RPMI7951 (cell line): Measurements from ENCODE around the gene TAF1B. TPM values are rescaled to one million over a fixed set of nuclear protein-coding genes. Genes with fewer than 3 reads are reported as not detected.
A peak's percentile ranks its signal among the peaks of the same experiment; 100 is the strongest.

ENCODE experiments used
- DNase-seq: peaks from one replicate; pipeline ENCODE4 v3.0.0-alpha.2; 2012; ENCODE audit warnings: low read depth
- total RNA-seq: library from RNA; depleted of rRNA; stranded (reverse); fragments of >200 nt; shearing (Covaris generic); gene quantifications from 2 replicates; pipeline ENCODE4 v1.2.3, GENCODE V29; 2014; rRNA removed

Gene TAF1B
- 40.9 and 49.6 TPM in 2 replicates for total RNA-seq

DNA sequence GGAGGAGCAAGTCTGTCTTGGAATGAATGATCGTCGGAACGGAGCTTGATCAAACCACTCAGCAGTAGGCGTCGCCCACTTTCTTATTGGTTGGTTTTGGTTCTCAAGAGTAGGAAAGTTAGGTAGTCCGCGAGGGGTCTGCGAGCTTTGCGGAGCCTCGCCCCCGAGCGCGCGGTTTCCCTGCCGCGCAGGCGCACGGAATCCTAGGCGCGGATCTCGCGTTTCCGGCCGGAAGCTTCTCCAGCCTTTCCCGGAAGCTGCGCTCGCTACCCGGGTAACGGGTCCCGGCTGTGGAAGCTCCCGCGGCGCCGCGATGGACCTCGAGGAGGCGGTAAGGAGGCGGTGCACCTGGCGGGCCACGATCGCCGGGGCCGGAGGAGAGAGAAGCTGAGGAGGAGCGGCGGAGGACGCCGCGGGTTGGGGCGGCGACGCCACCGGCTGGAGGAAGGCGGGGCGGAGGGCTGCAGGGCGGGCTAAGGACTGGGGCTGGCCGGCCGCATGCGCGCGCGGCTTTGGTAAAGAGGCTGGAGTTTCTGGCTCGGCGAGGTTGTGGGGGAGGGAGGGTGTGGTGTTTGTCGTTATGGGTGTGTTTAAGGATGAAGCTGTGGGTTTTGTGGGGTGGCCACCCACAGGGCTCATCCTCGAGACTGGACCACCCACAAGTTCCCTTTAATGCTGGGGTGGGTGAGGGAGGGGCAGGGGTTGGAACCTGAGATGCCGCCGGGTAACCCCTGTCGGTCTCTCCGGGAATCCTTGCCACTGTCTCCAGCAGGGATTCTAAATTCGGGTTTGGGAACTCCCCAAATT lies at the start of gene TAF1B:
TSS of gene TAF1B (plus strand) at position 246 of the 807 bp plus-strand sequence. CDS start at position 314, 68 bp downstream.
- DNase-seq, result peak; percentile 95

DNA sequence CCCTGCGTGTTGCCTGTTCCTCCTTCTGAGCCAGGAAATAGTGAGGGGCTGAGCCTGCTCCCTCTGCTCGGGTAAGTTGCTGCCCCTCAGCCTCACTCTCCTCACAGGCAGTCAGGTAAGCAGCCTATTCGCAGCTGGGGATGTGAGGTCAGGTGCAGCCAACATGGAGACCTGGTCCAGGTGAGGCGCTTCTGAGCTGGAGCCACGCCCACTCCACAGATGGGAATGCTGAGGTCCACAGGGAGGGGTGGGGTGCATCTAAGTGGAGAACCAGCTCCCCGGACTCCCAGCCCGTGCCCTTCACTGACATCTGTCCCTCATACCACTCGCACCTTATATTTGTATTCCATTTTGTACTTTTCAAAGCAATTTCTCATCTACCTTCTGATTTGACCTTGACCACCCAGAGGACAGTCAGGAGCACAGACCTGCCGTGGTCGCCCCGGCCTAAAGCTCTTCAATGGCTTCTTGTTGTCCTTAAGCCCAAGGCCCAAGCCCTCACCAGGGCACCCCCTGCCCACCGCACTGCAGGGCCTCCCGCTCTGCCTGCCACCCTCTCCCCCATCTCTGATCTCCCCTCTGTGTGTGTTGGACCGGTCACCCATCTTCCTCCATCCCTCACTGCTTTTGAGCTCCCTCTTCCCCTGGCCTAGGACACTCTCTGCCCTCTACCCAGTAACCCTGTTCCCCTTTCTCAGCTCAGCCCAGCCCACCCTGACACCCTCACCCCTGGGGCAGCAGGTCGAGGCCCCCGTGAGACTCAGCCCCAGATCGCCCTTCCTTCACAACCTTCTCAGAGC lies 49.2 kb upstream of the TAF1B start:
- DNase-seq, result no peak

DNA sequence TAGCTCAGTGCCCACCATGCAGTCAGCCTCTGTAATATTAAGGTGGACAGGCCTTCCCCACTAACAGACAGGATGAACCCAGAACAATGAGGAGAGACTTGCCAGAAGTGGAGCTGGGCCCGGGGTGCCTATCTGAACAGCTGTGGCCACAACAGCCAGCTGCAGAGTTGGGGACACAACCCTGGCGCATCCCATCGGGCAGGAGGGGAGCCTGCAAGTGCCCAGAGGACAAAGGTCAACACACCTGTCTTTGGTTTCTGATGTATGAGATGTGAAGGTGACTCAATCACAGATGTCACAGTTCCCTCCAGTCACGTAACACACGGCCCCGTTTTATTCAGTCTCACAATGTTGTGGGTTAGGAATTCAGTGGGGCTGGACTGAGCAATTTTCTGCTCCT lies 48.2 kb upstream of the TAF1B start:
- no peak for DNase-seq

DNA sequence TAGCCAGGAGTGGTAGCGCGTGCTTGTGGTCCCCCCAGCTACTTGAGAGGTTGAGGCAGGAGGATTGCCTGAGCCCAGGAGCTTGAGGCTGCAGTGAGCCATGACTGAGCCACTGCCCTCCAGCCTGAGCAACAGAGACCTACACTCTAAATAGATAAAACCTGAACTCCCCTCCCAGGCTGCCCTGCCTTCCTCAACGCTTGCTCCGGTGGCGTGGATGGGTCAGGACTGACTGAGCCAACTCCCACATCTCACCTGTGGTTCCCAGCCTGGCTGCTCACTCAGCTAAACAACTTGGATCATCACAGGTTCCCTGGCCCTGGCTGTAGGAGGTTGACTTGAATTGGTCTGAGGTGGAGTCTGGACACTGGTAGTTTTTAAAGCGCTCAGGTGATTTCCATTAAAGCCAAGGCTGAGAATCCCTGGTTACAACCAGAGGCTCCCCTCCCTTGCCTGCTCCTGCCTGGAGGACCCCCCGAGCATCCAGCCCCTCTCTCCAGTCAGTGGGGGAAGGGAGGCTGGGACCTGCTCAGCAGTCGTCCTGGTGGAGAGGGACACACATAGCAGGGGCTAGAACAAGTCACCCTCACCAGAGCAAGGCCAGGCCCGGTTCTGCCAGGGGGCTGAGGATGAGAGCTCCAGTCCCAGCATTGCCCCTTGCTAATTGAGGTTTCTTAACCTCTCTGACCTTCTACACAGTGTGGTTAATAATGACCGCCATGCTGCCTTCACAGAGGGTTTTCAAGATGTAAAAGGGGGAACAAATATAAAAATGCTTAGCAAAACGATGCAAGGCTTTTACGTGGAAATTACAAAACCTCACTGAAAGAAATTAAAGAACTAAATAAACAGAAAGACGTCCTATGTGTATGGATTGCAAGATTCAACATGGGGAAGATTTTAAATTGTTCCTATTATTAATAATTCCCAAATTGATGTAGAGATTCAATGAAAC lies 46.9 kb upstream of the TAF1B start:
- DNase-seq, result no peak

DNA sequence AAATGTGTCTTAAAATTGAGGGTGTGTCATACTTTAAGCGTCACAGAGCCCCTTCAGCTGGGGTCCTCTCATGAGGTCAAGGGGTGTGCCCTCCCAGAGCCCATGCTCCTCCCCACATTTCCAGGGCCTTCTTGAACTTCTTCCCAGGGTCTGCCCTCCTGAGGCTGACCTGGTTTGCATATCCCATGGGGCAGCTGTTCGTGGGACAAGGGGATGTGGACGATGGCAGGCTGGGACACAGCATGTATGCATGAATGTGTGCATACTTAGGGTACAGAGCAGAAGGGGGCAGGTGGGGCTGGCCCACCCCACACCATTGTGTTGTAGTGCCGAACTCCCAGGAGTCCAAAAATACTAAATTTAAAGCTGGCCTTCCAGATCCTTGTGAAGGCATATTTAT lies 46.2 kb upstream of the TAF1B start:
- DNase-seq, result no peak

DNA sequence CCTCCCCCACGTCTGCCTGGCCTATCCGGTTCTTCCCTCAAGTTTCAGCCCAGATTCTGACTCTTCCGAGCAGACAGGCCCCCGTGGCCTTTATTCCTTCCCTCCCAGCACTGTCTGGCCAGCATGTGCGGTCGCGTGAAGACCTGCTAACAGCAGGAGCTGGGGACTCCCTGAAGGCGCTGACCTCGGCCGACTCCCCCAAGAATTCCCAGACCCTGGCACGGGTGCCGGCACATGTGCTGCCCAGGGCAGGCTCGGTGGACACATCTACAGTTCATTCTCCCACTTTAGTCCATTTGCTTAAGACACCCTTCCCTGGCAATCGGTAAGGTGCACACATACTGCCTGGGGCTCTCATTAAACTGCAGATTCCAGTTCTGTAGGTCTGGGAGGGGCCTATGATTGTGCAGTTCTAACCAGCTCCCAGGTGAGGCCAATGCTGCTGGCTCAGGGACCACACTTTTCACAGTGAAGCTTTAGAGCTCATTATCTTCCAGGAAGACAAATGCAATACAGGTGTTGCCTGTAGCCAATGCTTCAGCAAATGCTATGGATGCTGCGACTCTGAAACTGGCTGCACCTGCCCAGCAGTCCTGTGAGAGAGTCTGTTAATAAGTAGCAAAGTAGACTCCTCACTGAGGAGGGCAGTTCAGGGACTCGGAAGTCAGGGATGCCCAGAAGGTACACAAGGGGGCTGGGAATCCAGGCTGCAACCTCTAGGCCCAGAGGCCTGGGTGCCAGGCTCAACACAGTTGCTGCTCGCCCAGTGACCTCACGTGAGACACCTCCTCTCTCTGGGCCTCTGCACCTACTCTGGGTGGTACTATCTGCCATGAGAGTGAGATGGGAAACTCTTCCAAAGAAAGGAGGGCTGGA lies 45.4 kb upstream of the TAF1B start:
- no peak for DNase-seq

DNA sequence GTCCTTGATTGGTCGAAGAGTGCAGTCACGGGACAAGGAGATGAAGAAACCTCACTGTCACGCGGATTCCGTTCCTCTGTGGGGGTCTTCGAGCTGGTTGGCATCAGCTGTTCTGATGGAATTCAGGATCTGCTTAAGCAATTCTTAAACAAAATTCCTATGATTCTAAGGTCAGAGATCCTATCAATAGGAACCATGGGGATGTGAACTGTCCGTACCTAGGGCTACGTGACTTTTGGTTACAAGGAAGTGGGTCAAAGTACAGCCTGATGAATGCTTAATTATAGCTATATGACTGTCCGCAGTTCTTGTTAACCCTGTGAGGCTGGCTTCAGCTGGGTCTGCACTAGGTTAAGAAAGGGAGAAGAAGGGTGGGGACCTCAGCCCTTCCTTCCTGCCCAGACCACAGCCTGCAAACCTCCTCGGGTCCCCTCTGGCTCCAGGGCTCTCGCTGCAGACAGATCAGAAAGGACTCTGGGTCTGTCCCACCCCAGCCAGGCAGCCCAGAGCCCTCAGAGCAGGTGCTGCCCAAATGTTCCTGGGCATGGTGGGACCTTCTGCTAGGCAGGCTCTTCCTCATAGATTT lies 44.2 kb upstream of the TAF1B start:
- DNase-seq, result no peak

DNA sequence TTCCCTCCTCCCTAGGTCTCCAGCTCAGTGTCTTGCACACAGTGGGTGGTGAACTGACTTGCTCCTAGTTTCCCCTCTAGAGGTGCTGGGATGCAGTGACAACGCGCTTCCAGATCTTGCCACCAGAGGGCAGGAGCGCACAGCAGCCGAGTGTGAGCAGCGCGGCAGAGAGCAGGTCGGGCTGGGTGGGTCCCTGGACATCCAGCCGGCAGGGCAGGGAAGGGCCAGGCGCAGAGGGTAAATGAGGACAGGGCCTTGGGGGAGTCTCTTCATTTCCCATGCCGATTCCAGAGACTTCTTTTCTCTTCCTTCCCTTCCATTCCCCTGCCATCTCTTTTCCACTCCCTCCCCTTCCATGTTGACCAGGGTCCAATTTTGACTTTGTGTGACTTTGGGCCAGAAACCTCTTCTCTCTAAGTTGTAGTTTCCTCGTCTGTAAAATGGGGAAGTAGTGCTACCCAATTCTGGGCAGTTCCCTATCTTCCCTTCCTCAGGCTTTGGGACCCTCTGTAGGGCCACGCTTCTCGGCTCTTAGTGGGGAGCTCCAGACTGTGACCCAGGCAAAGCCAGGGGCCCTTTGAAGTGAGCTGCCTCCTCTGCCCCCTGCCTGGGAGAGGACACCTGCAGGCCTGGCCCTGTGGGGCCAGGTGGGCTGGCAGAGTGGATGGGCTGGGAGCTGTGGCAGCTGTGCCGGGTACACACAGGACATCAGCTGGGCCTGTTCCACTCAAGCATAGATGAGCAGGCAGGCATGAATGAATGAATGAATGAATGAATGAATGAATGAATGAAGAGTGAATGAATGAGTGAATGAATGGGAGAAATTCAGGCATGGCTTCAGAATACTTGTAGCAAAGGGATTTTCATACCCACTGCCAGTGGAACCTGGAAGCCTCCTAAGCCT lies 43.3 kb upstream of the TAF1B start:
- DNase-seq, result peak; percentile 81

DNA sequence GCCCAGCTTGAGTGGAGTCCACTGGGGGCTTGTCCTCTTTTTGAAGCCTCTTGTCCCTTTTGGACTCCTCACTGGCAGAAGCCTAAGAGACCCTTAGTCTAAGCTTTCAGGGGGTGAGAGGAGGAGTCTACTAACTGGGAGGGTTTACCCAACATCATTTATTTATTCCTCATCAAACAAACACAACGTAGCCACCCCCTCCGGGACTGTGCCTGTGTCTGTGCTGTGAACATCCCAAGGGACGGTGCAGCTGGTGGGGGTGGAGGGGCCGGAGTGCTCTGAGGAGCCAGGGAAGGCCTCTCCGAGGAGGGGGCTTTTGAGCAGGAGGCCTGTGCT lies 42.7 kb upstream of the TAF1B start:
- DNase-seq, result no peak

DNA sequence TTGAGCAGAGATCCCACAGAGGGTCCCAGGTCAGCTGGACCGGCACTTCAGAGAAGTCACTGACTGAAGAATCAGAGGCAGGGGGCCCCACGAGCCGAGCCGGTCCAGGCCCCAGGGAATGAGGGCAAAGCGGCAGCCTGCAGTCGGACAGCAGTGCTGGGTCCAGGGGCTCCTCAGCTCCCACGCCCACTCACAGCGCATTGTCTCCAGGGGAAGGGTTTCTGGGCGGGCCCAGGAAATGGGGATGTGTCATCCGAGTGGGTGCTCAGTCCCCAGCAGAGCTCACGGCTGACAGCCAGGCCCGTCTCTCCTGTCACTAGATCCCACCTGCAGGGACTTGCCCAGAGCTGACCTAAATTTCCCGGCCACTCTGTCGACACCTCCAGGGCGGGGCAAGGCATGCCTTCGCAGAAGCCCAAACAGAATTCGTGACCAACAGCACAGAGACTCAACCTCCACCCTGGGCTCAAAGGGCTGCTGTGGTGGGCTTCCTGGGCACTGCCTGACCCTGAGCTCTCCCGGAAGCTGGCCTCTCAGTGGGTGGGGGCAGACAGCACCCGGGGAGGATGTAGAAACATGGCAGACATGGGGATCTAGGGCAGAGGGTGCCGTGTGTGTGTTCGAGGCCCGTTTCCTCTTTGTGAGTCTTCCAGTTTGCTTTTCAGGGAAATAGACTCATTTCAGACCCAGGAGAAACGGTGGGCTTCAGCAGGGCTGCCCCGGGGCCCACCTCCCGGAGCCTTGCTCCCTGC lies 42.1 kb upstream of the TAF1B start:
- peak; percentile 82 for DNase-seq

DNA sequence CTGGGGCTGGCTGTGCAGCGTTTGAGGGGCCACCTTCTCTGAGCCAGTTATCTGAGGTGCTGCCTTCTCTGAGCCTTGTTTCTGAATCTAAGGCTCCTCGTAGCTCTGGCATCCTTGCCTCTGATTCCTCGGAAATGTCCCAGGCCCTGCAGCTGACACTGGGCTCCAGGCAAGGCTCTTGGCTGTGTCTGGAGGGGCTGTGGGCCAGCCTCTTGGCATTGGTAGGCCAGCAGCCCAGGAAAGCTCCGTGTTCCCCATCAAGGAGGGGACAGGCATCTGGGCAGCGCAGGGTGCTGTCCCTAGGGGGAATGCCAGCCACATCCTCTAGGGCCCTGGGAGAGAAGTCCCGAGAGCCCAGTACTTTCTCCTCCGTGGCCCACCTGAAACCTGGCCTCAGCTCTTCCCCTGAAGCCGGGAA lies 40.7 kb upstream of the TAF1B start:
- DNase-seq, result no peak

DNA sequence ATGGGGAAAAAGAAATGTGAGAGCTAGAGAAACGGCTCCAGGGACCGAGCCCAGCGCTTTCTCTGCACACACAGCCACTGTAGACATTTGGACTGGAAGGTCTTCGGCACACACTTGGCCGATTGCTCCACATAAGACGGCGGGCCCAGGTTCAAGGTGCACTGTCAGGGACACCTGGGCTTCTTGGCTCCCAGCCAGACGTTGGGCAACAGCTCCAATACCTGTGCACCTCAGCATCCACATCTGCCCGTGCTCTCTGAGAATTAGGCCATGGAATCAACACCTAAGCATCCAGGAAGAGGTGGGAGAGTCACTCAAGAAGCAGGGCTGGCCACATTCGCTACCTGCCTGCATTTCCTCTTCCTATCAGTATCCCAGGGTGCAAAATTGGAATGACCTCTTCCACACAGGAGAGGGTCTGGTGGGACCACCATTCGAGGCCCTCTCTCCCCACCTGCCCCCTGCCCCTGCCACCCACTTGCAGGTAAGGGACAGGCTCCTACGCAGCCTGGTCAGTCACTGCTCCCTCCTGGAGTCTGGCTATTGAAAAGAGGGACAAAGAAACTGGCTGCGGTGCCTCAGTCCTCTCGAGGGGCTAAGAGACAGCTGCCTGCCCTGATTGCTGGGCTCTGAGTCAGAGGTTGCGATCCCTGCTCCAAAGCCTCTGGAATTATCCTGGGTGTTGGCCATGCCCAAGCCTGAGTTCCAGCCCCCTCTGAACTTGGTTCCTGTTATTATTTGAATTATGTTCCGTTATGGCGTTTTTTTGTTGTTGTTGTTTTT lies 40.1 kb upstream of the TAF1B start:
- peak; percentile 71 for DNase-seq

DNA sequence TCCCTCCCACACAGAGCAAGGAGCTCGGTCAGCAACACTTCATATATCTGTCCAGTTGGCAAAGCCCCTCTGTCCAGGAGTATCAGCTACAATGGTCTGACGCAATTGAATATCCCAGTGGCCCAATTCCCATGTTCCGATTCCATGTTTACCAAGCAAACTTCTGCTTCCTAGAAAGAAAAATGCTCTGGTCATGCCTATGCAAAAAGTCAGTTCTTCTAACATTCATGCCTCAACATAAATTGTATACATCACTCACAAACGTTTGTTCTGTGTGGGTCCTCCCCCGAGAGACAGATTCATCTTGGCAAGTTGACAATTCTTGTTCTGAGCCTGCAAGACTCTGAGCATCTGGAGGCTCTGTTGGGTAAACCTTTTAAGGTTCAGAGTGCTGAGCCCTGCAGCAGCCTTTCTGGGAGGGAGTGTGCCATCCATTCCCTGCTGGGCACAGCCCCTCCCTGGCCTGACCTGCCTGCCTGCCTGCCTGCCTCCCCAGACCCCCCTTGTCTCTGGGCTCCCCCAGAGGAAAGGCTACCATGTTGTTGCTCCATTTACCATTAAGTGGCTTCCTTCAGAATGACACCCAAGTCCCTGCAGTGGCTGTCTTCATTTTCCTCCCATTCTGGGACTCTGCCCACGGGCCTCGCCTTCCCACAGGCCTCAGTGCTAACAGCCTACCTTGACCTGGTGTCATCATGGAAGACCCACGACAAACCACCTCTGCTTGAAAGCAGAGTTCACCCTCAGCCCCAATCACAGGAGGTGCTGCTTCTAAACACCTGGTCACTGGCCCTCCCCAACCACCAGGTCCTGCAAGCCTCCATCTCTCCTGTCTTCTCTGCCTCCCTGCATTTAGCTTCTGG lies 37.6 kb upstream of the TAF1B start:
- DNase-seq, result no peak

DNA sequence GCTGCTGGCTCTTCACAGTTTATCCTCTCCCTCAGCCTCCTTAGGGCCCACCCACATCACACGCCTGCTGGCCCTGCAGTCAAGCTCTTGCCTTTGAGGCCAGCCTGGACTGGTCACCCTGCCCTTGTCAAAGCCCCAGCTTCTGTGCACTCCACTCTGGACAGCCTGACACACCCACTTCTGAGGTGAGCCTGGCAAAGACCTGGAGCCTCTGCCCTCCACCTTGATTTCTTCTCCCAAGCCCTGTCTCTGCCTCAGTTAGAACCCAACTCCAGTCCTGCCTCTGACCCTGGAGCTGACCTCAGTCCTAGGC lies 37.0 kb upstream of the TAF1B start:
- DNase-seq, result no peak

DNA sequence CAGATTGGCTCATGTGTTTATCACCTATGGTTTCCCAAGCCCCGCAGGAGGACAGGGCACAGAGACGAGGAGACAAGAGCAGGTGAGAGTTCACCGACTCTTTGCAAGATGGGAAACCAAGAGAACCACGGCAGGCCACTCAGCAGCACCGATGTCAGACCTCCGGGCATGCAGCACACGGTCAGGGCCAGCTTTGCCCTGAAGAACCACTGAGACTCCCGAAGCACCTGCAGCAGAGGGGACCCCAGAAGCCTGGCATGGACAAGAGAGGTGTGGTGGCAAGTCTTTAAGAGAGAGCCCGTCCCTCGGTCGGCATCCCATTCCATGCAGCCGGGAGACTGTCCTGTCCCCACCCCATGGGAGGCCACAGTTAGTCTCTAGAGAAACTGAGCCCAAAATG lies 36.6 kb upstream of the TAF1B start:
- no peak for DNase-seq

DNA sequence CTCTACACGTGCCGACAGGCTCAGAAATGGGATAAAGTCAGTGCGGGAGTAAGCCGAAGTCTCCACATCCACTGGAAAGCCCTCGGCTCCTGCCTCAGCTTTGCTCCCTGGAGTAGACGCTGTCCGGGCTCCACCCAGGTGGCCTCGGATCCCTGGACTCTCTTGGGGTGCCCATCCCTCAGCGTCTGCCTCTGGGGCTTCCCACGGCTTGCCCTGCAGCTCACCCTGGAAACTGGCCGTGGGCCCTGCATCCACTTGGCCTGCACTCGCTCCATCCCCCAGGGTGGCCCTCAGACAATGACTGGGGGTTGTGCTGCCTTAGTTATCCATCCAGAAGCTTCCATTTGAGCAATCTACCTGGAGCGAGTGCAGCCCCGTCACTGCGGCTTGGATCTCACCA lies 36.2 kb upstream of the TAF1B start:
- DNase-seq, result no peak
